ENCODE measurements around the gene MEIS3. TPM values are rescaled to one million over a fixed set of nuclear protein-coding genes. Genes with fewer than 3 reads are reported as not detected.
A peak's percentile ranks its signal among the peaks of the same experiment; 100 is the strongest.

Gene MEIS3
- total RNA-seq, 1 experiment from 2014 or later = 1.9 TPM

- no peak overlapping the region for H3K4me3 ChIP-seq
Observed at GRCh38 chr19:47417746-47418691, 1.3 kb downstream of the MEIS3 start.

GRCh38 chr19:47417107-47417745 lies 2.1 kb downstream of the MEIS3 start:
- H3K79me2 ChIP-seq (ENCODE audit: low read depth) = no peaks in the 10 kb centered on the region
- BruUV-seq (replicated peaks) = no TSS peak
- H3K9me2 ChIP-seq (ENCODE audit: insufficient read depth) = no peaks in the 10 kb centered on the region
- no peak overlapping the region for H3K4me2 ChIP-seq
- DNase-seq = no peak
- H3K36me3 ChIP-seq (ENCODE audit: low read depth) = no peaks in the 10 kb centered on the region
- POLR2A ChIA-PET (ENCODE audit: unreplicated experiment) = interaction anchor here (0.6 kb wide), 1 partner anchor 132 kb away, joined by 4 read pairs; no protein-coding TSS in a partner anchor
- no peak overlapping the region for H3K27ac ChIP-seq
- peaks cover 10% of the 10 kb centered on the region; the same call in 1 of the 2 replicates for H3F3A ChIP-seq (ENCODE audit: insufficient read depth, low read depth)
- CTCF ChIA-PET = interaction anchor here (0.6 kb wide), 1 partner anchor 732 kb away, joined by 4 read pairs; no protein-coding TSS in a partner anchor
- no peaks in the 10 kb centered on the region for H3K9me3 ChIP-seq (ENCODE audit: insufficient read depth, low read depth)
- no peak overlapping the region for H3K4me3 ChIP-seq
- no peak overlapping the region for H2AFZ ChIP-seq
- no peaks in the 10 kb centered on the region for H3K4me1 ChIP-seq (replicated peaks; ENCODE audit: insufficient read depth)
- TF ChIP-seq EZH2 (IDR thresholded peaks at IDR 0.05; ENCODE audit: low read depth) = no peak
- TF ChIP-seq CTCF (conservative IDR thresholded peaks at IDR 0.05) = no peak
- no peaks in the 10 kb centered on the region for H4K20me1 ChIP-seq (ENCODE audit: insufficient read depth)
- peaks cover 90% of the 10 kb centered on the region for H3K27me3 ChIP-seq (ENCODE audit: insufficient read depth, low read depth)
- intact Hi-C loops (cut with micrococcal nuclease; ENCODE audit: unreplicated experiment) = no loop called here

More at GRCh38 chr19:47417746-47418691, 1.3 kb downstream of the MEIS3 start:
- no peak overlapping the region for H2AFZ ChIP-seq
- no peak overlapping the region for H3K4me2 ChIP-seq
- no peaks in the 10 kb centered on the region for H3K9me3 ChIP-seq (ENCODE audit: insufficient read depth, low read depth)
- no peak overlapping the region for H3K27ac ChIP-seq
- POLR2A ChIA-PET (ENCODE audit: unreplicated experiment) = no interaction called here
- H3K79me2 ChIP-seq (ENCODE audit: low read depth) = no peaks in the 10 kb centered on the region
- peaks cover 10% of the 10 kb centered on the region for H3F3A ChIP-seq (ENCODE audit: insufficient read depth, low read depth)
- H3K27me3 ChIP-seq (ENCODE audit: insufficient read depth, low read depth) = peaks cover 90% of the 10 kb centered on the region
- TSS peak; percentile 45 for BruUV-seq (replicated peaks)
- CTCF ChIA-PET = no interaction called here
- H4K20me1 ChIP-seq (ENCODE audit: insufficient read depth) = no peaks in the 10 kb centered on the region
- no peaks in the 10 kb centered on the region for H3K9me2 ChIP-seq (ENCODE audit: insufficient read depth)
- H3K4me1 ChIP-seq (replicated peaks; ENCODE audit: insufficient read depth) = no peaks in the 10 kb centered on the region
- H3K36me3 ChIP-seq (ENCODE audit: low read depth) = no peaks in the 10 kb centered on the region
- DNase-seq = no peak
- intact Hi-C loops (cut with micrococcal nuclease; ENCODE audit: unreplicated experiment) = no loop called here
- TF ChIP-seq CTCF (conservative IDR thresholded peaks at IDR 0.05) = no peak
- TF ChIP-seq EZH2 (IDR thresholded peaks at IDR 0.05; ENCODE audit: low read depth) = no peak

- no peaks in the 10 kb centered on the region for H3K36me3 ChIP-seq (ENCODE audit: low read depth)
- H3K27ac ChIP-seq = no peak overlapping the region
- no peaks in the 10 kb centered on the region for H3K9me2 ChIP-seq (ENCODE audit: insufficient read depth)
- peaks cover 10% of the 10 kb centered on the region; the same call in 1 of the 2 replicates for H3F3A ChIP-seq (ENCODE audit: insufficient read depth, low read depth)
- no peaks in the 10 kb centered on the region for H3K4me1 ChIP-seq (replicated peaks; ENCODE audit: insufficient read depth)
- DNase-seq = no peak
- no peaks in the 10 kb centered on the region for H3K9me3 ChIP-seq (ENCODE audit: insufficient read depth, low read depth)
- no peaks in the 10 kb centered on the region for H3K79me2 ChIP-seq (ENCODE audit: low read depth)
- CTCF ChIA-PET = interaction anchor here (0.6 kb wide), 1 partner anchor 731 kb away, joined by 4 read pairs; no protein-coding TSS in a partner anchor
- H3K4me3 ChIP-seq = no peak overlapping the region
- H3K4me2 ChIP-seq = no peak overlapping the region
- no TSS peak for BruUV-seq (replicated peaks)
- POLR2A ChIA-PET (ENCODE audit: unreplicated experiment) = interaction anchor here (0.6 kb wide), 1 partner anchor 132 kb away, joined by 4 read pairs; no protein-coding TSS in a partner anchor
- TF ChIP-seq CTCF (conservative IDR thresholded peaks at IDR 0.05) = no peak
- TF ChIP-seq EZH2 (IDR thresholded peaks at IDR 0.05; ENCODE audit: low read depth) = no peak
- no peak overlapping the region for H2AFZ ChIP-seq
- peaks cover 90% of the 10 kb centered on the region for H3K27me3 ChIP-seq (ENCODE audit: insufficient read depth, low read depth)
- no peaks in the 10 kb centered on the region for H4K20me1 ChIP-seq (ENCODE audit: insufficient read depth)
- intact Hi-C loops (cut with micrococcal nuclease; ENCODE audit: unreplicated experiment) = no loop called here
Observed at GRCh38 chr19:47416643-47416985, 2.7 kb downstream of the MEIS3 start.

Data from PC-9 (cell line).